ENCODE measurements around the gene PRDM11.

The PRDM11 gene

GRCh38 chr11:45209891-45210699 lies 63.7 kb downstream of the PRDM11 start:
- peak; percentile 42 for DNase-seq (ENCODE audit: low spot score)

- DNase-seq (ENCODE audit: low spot score), result no peak
These were observed 64.4 kb downstream of the PRDM11 start for GRCh38 chr11:45210846-45211245.

- no peak for DNase-seq (ENCODE audit: low spot score)
These were observed 65.3 kb downstream of the PRDM11 start for GRCh38 chr11:45211732-45212131.

GRCh38 chr11:45212566-45213315 lies 66.3 kb downstream of the PRDM11 start:
- DNase-seq (ENCODE audit: low spot score), result no peak

GRCh38 chr11:45213316-45213665 lies 66.9 kb downstream of the PRDM11 start:
- no peak for DNase-seq (ENCODE audit: low spot score)

GRCh38 chr11:45213717-45214116 lies 67.3 kb downstream of the PRDM11 start:
- DNase-seq (ENCODE audit: low spot score), result no peak

GRCh38 chr11:45215098-45215865 lies 68.8 kb downstream of the PRDM11 start:
- no peak for DNase-seq (ENCODE audit: low spot score)

GRCh38 chr11:45216031-45216430 lies 69.6 kb downstream of the PRDM11 start:
- no peak for DNase-seq (ENCODE audit: low spot score)

GRCh38 chr11:45216901-45217300 lies 70.5 kb downstream of the PRDM11 start:
- no peak for DNase-seq (ENCODE audit: low spot score)

GRCh38 chr11:45217991-45218390 lies 71.6 kb downstream of the PRDM11 start:
- no peak for DNase-seq (ENCODE audit: low spot score)

- no peak for DNase-seq (ENCODE audit: low spot score)
These were observed 72.3 kb downstream of the PRDM11 start for GRCh38 chr11:45218705-45219104.

GRCh38 chr11:45219411-45219810 lies 73.0 kb downstream of the PRDM11 start:
- DNase-seq (ENCODE audit: low spot score), result no peak

- DNase-seq (ENCODE audit: low spot score), result no peak
These were observed 77.1 kb downstream of the PRDM11 start for GRCh38 chr11:45223496-45223895.

GRCh38 chr11:45224766-45225165 lies 78.3 kb downstream of the PRDM11 start:
- no peak for DNase-seq (ENCODE audit: low spot score)

GRCh38 chr11:45225277-45225676 lies 78.8 kb downstream of the PRDM11 start:
- no peak for DNase-seq (ENCODE audit: low spot score)

GRCh38 chr11:45225961-45226871 lies 79.8 kb downstream of the PRDM11 start:
- no peak for DNase-seq (ENCODE audit: low spot score)

GRCh38 chr11:45226901-45227300 lies 80.5 kb downstream of the PRDM11 start:
- no peak for DNase-seq (ENCODE audit: low spot score)

GRCh38 chr11:45227836-45228235 lies 81.4 kb downstream of the PRDM11 start:
- no peak for DNase-seq (ENCODE audit: low spot score)

GRCh38 chr11:45229401-45230020 lies 83.1 kb downstream of the PRDM11 start:
- DNase-seq (ENCODE audit: low spot score), result no peak

- DNase-seq (ENCODE audit: low spot score), result no peak
These were observed 86.1 kb downstream of the PRDM11 start for GRCh38 chr11:45232341-45233080.
